Measurements from ENCODE around the gene ADPRH.

DNA sequence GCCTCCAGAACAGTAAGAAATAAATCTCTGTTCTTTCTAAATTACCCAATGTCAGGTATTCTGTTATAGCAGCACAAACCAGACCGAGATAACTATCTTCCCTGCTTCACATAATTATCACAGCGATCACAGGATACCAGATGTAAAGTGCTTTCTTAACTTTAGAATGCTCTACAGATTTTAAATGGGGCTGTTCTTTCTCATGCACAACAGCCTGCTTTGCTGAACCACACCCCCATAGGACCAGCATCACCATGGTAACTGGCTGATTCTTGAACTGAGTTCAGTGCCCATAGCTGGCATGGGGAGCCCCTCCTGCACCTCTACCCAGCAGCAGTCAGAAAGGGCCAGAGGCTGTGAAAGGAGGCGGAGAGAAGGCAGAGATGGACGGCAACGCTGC is 27.7 kb upstream of the ADPRH start:
- TF ChIP-seq, protein P1, sequence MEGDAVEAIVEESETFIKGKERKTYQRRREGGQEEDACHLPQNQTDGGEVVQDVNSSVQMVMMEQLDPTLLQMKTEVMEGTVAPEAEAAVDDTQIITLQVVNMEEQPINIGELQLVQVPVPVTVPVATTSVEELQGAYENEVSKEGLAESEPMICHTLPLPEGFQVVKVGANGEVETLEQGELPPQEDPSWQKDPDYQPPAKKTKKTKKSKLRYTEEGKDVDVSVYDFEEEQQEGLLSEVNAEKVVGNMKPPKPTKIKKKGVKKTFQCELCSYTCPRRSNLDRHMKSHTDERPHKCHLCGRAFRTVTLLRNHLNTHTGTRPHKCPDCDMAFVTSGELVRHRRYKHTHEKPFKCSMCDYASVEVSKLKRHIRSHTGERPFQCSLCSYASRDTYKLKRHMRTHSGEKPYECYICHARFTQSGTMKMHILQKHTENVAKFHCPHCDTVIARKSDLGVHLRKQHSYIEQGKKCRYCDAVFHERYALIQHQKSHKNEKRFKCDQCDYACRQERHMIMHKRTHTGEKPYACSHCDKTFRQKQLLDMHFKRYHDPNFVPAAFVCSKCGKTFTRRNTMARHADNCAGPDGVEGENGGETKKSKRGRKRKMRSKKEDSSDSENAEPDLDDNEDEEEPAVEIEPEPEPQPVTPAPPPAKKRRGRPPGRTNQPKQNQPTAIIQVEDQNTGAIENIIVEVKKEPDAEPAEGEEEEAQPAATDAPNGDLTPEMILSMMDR (conservative IDR thresholded peaks at IDR 0.05; ENCODE audit: low read length) = no peak
- TF ChIP-seq EZH2phosphoT487 (IDR thresholded peaks at IDR 0.05; ENCODE audit: borderline replicate concordance) = no peak

Data from Loucy (cell line).